GM19043 (cell line): ENCODE results near the gene TRIML2.
"Not testable (repeated sequence)": the region's sequence is repeated elsewhere in the genome, so short reads cannot be mapped to it uniquely, and the experiment has no call there.

ENCODE experiments used
- ATAC-seq: cut with Tn5 transposase; IDR thresholded peaks from one replicate; pipeline ENCODE4 v1.9.1; 2021; ENCODE audit warnings: low read depth; ENCODE audit not compliant: unreplicated experiment

TRIML2 gene

DNA sequence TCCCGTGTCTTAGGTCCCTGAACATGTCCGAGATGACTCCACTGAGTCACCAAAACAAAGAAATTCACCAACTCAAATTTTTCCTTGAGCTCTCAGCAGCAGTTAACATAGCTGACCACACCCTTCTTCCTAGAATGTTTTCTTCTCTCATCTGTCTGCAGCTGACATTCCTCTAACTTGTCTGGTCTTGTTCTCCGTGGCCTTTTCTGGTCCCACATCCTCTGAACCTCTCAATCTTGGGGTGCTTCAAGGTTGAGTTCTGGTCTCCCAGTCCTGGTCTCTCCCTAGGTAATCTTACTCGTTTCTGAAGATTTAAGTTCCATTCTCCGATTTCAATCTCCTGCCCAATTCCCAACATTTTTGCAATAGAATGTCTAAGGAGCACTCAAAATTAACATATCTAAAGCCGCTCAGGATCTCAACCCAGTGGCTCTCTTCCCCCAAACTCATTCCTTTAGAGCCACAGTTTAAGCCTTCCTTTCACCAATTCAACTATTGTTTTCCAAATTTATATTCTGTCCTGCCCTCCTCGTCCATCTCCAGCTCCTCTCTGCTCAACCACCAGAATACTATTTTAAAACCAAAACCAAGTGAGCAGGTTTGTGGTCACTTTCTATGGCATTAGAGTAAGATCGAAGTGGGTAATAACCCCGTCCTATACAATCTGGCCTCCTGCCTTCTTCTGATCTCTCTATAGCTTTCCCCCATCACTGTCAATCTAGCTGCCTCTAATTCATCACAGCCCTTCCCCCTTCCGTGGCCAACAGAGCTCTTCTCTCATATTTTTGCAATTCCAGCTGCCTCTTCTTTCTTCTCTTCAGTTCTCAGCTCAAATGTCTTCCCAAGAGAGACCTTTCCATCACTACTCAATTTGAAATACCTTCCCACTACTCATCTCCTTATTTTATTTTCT lies 1.2 kb downstream of the TRIML2 start:
- ATAC-seq, result no peak

DNA sequence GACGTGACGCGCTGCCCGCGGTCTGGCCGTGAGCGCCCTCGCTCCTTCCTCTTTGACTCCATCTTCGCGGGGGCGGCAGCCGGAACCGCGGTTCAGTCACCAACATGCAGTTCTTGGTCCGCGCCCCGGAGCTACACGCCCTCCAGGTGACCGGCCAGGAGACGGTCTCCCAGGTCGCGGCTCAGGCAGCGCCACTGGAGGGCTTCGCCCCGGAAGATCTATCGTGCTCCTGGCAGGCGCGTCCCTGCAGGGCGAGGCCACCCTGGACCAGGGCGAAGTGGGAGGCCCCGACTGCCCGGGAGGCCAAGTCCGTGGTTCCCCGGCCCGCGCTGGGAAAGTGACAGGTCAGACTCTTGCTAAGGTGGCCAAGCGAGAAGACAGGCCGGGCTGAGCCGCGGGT lies 2.9 kb downstream of the TRIML2 start:
- no peak for ATAC-seq

DNA sequence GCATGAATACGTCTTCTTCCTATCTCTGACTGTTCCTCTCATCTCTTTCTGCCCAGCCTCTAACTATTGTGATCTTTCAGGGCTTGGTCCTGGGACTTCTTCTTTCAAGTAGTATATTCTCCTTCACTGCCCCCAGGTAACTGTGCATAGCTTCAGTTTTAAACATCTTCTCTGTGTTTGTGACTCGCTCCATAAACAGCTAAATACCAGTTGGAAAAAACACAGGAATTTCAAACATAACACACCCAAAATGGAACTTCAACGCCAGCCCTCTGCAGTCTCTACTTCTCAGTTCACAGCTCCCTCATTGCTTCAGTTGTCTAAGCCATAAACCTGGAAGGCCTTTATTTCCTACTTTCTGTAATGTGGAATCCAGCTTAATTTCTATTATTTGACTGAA lies 16.6 kb downstream of the TRIML2 start:
- no peak for ATAC-seq

DNA sequence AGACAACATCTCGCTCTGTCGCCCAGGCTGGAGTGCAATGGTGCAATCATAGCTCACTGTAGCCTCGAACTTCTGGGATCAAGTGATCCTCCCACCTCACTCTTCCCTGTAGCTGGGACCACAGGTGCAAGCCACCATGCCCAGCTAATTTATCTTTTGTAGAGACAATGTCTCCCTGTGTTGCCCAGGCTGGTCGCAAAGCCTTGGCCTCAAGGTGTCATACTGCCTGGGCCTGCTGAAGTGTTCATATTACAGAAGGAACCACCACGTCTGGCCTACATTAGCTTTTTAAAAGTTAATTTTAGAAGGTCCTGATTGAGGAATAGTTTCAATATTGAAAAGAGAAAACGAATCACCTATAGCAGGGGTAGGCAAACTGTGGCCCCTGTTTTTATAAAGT lies 22.5 kb downstream of the TRIML2 start:
- ATAC-seq, result no peak

- ATAC-seq, result no peak
Measured at GRCh38 chr4:188082796-188083195, 26.6 kb downstream of the TRIML2 start.

GRCh38 chr4:188078116-188078515 lies 31.3 kb downstream of the TRIML2 start:
- no peak for ATAC-seq

DNA sequence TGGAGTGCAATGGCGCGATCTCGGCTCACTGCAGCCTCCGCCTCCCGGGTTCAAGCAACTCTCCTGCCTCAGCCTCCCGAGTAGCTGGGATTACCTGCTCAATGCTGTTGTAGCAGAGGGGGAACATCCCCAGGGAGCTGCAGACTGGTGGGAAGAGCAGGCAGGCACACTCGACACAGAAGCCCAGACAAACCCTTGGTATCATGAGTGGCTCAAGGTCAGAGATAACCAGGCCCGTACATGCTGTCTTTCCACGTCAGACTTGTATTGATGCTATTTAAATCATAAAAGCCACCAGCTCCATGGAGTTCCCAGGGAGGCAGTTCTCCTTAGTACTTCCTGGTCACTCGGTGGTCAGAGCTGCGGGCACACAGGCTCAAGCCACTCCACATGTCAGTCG lies 33.2 kb downstream of the TRIML2 start:
- ATAC-seq, result no peak

- ATAC-seq, result no peak
Measured at GRCh38 chr4:188061083-188061482, 48.3 kb downstream of the TRIML2 start.

DNA sequence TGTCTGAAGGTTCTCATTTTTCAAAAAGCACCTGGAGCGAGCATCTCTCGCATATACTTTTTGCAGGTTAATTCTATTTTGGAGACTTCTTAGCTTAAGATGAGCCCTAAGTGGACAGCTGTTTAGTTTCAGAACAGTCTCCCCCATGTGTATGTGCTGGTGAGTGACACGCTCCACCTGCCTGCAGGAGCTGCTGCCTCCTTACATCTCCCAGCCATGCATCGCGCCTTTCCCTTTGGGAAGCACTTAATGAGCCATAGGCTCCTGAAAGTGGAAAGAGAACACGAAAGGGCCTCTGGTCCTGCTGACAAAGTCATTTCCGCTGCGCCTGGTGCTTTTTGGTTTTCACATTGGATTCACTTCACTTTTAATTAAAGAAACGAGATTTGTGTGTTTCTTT lies 56.1 kb downstream of the TRIML2 start:
- ATAC-seq, result no peak

GRCh38 chr4:188046657-188047056 lies 62.7 kb downstream of the TRIML2 start:
- no peak for ATAC-seq

DNA sequence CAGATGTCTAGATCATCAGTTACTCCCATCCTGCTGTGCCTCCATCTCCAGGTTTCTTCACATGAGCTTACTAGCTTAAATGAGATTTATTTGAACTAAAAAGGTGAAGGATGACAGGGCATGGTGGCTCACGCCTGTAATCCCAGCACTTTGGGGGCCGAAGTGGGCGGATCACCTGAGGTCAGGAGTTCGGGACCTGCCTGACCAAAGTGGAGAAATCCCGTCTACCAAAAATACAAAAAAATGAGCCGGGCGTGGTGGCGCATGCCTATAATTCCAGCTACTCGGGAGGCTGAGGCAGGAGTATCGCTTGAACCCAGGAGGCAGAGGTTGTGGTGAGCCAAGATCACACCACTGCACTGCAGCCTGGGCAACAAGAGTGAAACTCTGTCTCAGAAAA lies 63.9 kb downstream of the TRIML2 start:
- not testable (repeated sequence) for ATAC-seq

DNA sequence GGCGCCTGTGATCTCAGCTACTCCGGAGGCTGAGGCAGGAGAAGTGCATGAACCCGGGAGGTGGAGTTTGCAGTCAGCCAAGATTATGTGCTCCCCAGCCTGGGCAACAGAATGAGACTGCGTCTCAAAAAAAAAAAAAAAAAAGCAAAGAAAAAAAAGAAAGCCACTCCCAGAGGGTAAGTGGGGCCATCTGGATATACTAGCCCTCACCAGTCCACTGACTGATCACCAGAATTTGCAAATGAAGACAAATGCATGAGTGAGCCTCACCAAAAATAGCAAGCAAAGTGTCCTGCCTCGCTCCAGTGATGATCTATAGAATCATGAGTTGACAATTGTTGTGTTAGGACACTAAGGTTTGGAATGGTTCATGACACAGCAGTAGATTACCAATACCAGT lies 66.2 kb downstream of the TRIML2 start:
- ATAC-seq, result no peak

DNA sequence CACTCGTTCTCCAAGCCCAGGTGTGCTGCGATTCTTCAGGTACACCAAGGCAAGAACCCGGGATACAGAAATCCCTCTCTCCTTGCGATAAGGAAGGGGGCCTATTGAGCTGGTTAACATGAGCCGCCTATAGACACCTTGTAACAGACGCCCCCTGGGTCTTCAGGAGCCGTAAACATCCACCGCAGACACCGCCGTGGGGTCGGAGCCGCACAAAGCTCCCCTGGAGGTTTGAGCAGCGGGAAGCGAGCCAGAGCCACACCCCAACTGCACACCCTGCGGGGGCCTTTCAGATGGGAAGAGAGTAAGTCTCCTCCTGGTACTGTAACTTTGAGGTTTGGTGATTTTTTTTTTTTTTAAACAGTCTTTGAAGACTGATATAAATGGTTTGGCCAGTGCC lies 67.2 kb downstream of the TRIML2 start:
- ATAC-seq, result no peak

DNA sequence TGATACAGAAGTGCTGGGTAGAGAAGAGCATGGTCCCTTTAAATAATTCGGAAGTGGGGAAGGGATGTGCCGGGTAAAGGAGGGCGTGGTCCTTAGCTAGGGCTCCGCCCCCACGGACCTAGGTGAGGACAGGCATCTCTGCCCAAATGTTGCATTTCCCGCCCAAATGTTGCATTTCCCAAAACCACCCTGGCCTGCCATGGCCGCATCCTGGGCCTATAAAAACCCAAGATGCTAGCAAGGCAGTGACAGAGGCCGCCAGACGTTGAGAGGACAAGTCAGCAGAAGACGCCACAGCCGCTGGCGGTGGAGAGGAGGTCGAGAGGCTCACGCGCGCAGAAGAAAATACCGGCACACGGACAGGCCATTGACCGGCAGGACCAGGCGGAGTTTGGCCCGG lies 67.7 kb downstream of the TRIML2 start:
- ATAC-seq, result no peak
